Hepatocyte (in vitro differentiated cells): ENCODE measurements around the gene LITAFD.

Source experiments
- CTCF ChIP-seq: fragments of 200-600 bp; sonication (generic); IDR thresholded peaks from 2 replicates; pipeline ENCODE4 v1.5.1; 2016; ENCODE audit warnings: antibody characterized with exemption, mild to moderate bottlenecking; ENCODE audit not compliant: poor library complexity
- EZH2 ChIP-seq: fragments of 200-600 bp; sonication (generic); IDR thresholded peaks from 2 replicates; pipeline ENCODE4 v1.6.1; 2016; ENCODE audit warnings: antibody characterized with exemption, mild to moderate bottlenecking, borderline replicate concordance
- EZH2phosphoT487 ChIP-seq: fragments of 200-600 bp; sonication (generic); IDR thresholded peaks from one replicate; pipeline ENCODE4 v1.6.1; 2018; ENCODE audit warnings: antibody characterized with exemption, mild to moderate bottlenecking, low read depth, moderate library complexity; ENCODE audit not compliant: unreplicated experiment, severe bottlenecking

GRCh38 chr16:8872967-8873865 is 8.9 kb upstream of the LITAFD start:
- TF ChIP-seq CTCF: no peak
- no peak for TF ChIP-seq EZH2phosphoT487
- TF ChIP-seq EZH2: no peak
